Gastrocnemius medialis (tissue), 4 donors: Measurements from ENCODE around the gene ARMC3. TPM values are rescaled to one million over a fixed set of nuclear protein-coding genes. Genes with fewer than 3 reads are reported as not detected.

Source experiments
- ATAC-seq, 2 donors: fragments of 150-250 bp; one replicate each; pipeline ENCODE4 v1.9.1; 2016
- DNase-seq, 2 donors: peaks; one replicate each; pipeline ENCODE4 v3.0.0-alpha.2; 2019
- H3K27ac ChIP-seq, 4 donors: fragments of 200-600 bp; sonication (generic); 1 replicate in 1 of 4; 2 replicates in 3 of 4; pipeline ENCODE4 v1.5.1; 2016 to 2018; ENCODE audit warnings: mild to moderate bottlenecking in 2 of 4, moderate library complexity in 1 of 4
- H3K27me3 ChIP-seq, 3 donors: fragments of 200-600 bp; sonication (generic) in 2 of 3; 1 replicate in 1 of 3; 2 replicates in 2 of 3; pipeline versions ENCODE4 v1.5.1 to v1.6.0; 2016 to 2019; ENCODE audit warnings: mild to moderate bottlenecking in 1 of 3, moderate library complexity in 1 of 3
- H3K36me3 ChIP-seq, 2 donors: fragments of 200-600 bp; sonication (generic) in 1 of 2; one replicate each; pipeline ENCODE4 v1.5.1; 2017 to 2018
- H3K4me1 ChIP-seq, 2 donors: fragments of 200-600 bp; sonication (generic) in 1 of 2; one replicate each; pipeline ENCODE4 v1.5.1; 2016 to 2017; ENCODE audit warnings: mild to moderate bottlenecking in 2 of 2
- H3K4me3 ChIP-seq, 4 donors: fragments of 200-600 bp; sonication (generic) in 3 of 4; 1 replicate in 1 of 4; 2 replicates in 3 of 4; pipeline ENCODE4 v1.5.1; 2016 to 2019; ENCODE audit warnings: mild to moderate bottlenecking in 2 of 4
- H3K9me3 ChIP-seq, 3 donors: fragments of 200-600 bp; sonication (generic) in 2 of 3; 1 replicate in 1 of 3; 2 replicates in 2 of 3; pipeline ENCODE4 v1.5.1; 2016 to 2019
- POLR2A ChIP-seq, 2 donors: fragments of 450-650 bp; IDR thresholded peaks; one replicate each; pipeline ENCODE4 v1.6.1; 2017; ENCODE audit warnings: antibody characterized with exemption in 2 of 2, mild to moderate bottlenecking in 2 of 2, moderate library complexity in 2 of 2
- in situ Hi-C, 4 donors: fragments of 200-750 bp; cut with MboI; loops; one replicate each; pipeline versions ENCODE4 v1.15.0 to v1.8.0; 2017; ENCODE audit warnings: low sequenced_read_pairs in 4 of 4
- intact Hi-C: fragments of 100-400 bp; cut with DNase I; formaldehyde crosslinking; loops from one replicate; pipeline ENCODE4 v1.15.1; 2023; ENCODE audit warnings: low total_unique reads
- total RNA-seq, 4 donors: library from RNA; depleted of rRNA; stranded (reverse); fragments of >200 nt; gene quantifications; one replicate each; pipeline versions ENCODE4 v1.1.0 to v1.2.3, GENCODE V29; 2016
- TF ChIP-seq, protein P1 (sequence below), 5 experiments: fragments of 450-650 bp in 3 of 5; fragments of 200-600 bp in 2 of 5; sonication (generic) in 2 of 5; IDR thresholded peaks in 4 of 5; conservative IDR thresholded peaks in 1 of 5; 1 replicate in 4 of 5; 2 replicates in 1 of 5; pipeline ENCODE4 v1.5.1; 2016 to 2019; ENCODE audit warnings: antibody characterized with exemption in 5 of 5, mild to moderate bottlenecking in 3 of 5, moderate library complexity in 3 of 5

Gene ARMC3
- total RNA-seq, 4 donors from 2014 or later, result not detected

DNA sequence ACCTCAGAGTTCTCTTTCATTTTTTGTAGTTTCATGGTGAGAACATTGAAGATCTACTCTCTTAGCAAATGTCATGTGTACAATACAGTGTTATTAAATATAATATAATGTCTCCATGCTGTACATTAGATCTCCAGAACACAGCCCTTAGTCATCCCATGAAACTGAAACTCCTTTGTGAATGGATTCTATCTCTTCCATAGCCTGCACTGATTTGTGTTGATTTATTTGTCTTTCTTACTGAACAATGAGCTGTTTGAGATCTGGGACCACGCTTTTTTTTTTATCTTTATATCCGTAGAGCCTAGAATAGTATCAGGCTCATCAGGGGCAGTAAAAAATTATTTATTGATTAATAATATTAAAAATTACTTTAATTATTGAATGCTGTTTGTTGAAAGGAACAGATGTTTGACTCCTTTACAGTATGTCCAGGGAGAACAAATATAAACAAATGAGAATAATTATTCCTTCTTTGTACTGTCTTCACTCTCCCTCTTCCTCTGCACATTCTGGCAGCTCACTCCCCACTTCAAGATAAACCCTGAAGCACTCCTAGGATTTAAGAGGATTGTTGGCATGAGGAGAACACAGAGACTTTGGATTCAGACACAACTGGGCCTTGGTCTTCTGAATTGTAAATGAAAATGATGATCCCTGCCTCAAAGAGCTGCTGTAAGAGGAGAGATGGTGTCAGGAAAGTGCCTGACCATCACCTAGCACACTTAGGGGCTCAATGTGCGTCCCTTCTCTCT is 85.9 kb downstream of the ARMC3 start:
- intact Hi-C loops, result no loop called here

DNA sequence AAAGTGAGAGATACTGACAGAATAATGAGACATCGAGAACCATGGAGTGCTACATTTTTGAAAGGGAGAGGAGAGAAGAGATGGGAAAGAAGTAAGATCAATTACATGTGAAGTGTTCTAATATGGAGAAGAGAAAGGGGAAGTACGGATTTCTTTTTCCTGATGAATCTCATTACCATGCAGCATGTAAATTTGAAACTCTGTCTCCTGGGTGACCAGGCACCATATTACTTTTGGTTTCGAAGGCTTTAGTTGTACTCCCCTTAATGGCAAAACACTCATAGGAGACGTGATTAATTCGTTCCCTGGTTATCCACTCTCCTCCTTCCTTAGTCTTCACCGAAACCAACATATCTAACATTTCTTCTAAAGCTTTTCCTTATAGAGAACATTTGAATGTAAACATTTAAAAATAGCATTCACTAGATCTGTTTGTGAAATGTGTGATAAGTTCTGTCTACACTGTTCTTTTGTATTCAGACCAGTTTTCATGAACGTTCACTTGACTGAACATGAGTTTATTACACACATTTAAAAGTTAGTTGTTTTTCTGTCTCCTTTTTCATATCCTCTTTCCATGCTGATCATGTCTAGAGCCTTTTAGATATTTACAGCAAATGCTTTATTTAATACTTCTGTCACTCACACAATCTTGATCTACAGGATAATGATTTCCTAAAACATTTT is 87.3 kb downstream of the ARMC3 start:
- Histone ChIP-seq H3K9me3 (no peaks in the 10 kb centered on the region), H3K36me3 (no peaks in the 10 kb centered on the region), H3K27me3 (no peaks in the 10 kb centered on the region), H3K4me3 (no peak overlapping the region), H3K4me1 (no peaks in the 10 kb centered on the region), H3K27ac (no peak overlapping the region)
- in situ Hi-C loops, result no loop called here
- ATAC-seq, result no peak
- no peak for DNase-seq
- no peak for TF ChIP-seq POLR2A (IDR thresholded peaks at IDR 0.05)
- TF ChIP-seq, protein P1, sequence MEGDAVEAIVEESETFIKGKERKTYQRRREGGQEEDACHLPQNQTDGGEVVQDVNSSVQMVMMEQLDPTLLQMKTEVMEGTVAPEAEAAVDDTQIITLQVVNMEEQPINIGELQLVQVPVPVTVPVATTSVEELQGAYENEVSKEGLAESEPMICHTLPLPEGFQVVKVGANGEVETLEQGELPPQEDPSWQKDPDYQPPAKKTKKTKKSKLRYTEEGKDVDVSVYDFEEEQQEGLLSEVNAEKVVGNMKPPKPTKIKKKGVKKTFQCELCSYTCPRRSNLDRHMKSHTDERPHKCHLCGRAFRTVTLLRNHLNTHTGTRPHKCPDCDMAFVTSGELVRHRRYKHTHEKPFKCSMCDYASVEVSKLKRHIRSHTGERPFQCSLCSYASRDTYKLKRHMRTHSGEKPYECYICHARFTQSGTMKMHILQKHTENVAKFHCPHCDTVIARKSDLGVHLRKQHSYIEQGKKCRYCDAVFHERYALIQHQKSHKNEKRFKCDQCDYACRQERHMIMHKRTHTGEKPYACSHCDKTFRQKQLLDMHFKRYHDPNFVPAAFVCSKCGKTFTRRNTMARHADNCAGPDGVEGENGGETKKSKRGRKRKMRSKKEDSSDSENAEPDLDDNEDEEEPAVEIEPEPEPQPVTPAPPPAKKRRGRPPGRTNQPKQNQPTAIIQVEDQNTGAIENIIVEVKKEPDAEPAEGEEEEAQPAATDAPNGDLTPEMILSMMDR (IDR thresholded peaks at IDR 0.05 in 4 of 5, conservative IDR thresholded peaks at IDR 0.05 in 1 of 5), result no peak
- intact Hi-C loops, result no loop called here

More for the DNA sequence above, 85.9 kb downstream of the ARMC3 start:
- TF ChIP-seq POLR2A (IDR thresholded peaks at IDR 0.05), result no peak
- Histone ChIP-seq H3K36me3 (no peaks in the 10 kb centered on the region), H3K9me3 (no peaks in the 10 kb centered on the region), H3K27me3 (no peaks in the 10 kb centered on the region), H3K27ac (no peak overlapping the region), H3K4me1 (no peaks in the 10 kb centered on the region), H3K4me3 (no peak overlapping the region)
- no peak for DNase-seq
- ATAC-seq, result no peak
- in situ Hi-C loops, result no loop called here

DNA sequence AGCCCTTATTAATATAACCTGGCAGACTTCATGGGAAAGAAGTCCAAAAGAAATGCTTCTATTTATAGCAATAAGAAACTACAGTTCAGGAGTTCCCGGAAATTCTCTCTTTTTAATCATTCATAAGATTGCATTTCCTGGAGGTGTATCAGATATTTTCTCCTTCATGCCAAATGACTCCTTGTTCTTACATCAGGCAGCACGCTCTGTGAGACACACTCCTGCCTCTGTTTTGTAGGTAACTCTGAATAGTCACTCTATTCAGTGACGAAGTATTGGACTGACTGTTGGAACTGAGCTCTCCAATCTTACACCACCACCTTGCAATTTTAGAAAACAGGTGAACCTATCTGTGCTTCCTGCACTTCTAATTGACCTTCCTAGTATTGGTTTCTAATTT is 88.8 kb downstream of the ARMC3 start:
- H3K4me3 ChIP-seq, result no peak overlapping the region
- H3K27ac ChIP-seq, result no peak overlapping the region
- TF ChIP-seq, protein P1 (IDR thresholded peaks at IDR 0.05 in 4 of 5, conservative IDR thresholded peaks at IDR 0.05 in 1 of 5), result no peak
- H3K4me1 ChIP-seq, result no peaks in the 10 kb centered on the region
- in situ Hi-C loops, result no loop called here
- DNase-seq (no peak), ATAC-seq (no peak)
- no peaks in the 10 kb centered on the region for H3K27me3 ChIP-seq
- intact Hi-C loops, result no loop called here
- no peaks in the 10 kb centered on the region for H3K9me3 ChIP-seq
- H3K36me3 ChIP-seq, result no peaks in the 10 kb centered on the region

DNA sequence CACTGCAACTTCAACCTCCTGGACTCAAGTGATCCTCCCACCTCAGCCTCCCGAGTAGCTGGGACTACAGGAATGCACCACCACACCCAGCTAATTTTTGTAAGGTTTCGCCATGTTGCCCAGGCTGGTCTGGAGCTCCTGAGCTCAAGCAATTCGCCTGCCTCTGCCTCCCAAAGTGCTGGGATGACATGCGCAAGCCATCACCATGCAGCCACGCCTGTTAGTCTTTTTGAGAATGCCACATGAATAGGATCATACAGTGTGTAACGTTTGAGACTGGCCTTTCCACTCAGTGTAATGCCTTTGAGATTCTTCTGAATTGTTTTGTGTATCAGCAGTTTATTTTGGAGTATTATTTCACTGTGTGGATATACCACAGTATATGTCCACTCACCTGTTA is 91.8 kb downstream of the ARMC3 start:
- TF ChIP-seq, protein P1 (IDR thresholded peaks at IDR 0.05 in 4 of 5, conservative IDR thresholded peaks at IDR 0.05 in 1 of 5), result no peak
- ATAC-seq, result no peak
- no peaks in the 10 kb centered on the region for H3K36me3 ChIP-seq
- H3K27me3 ChIP-seq, result no peaks in the 10 kb centered on the region
- intact Hi-C loops, result no loop called here
- H3K4me3 ChIP-seq, result no peak overlapping the region
- H3K9me3 ChIP-seq, result no peaks in the 10 kb centered on the region
- H3K27ac ChIP-seq, result no peak overlapping the region
- in situ Hi-C loops, result no loop called here
- no peak for DNase-seq
- H3K4me1 ChIP-seq, result no peaks in the 10 kb centered on the region

DNA sequence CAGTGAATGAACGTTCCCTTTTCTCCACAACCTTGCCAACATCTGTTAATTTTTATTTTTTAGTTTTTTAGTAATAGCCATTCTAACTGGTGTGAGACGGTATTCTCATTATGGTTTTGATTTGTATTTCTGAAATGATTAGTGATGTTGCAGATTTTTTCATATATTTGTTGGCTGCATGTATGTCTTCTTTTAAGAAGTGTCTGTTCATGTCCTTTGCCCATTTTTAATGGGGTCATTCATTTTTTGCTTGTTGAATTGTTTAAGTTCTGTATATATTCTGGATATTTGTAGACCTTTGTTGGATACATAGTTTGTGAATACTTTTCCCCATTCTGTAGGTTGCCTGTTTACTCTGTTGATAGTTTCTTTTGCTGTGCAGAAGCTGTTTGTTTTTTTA is 93.6 kb downstream of the ARMC3 start:
- Histone ChIP-seq H3K36me3 (no peaks in the 10 kb centered on the region), H3K27ac (no peak overlapping the region), H3K4me1 (no peaks in the 10 kb centered on the region), H3K27me3 (no peaks in the 10 kb centered on the region), H3K4me3 (no peak overlapping the region), H3K9me3 (no peaks in the 10 kb centered on the region)
- TF ChIP-seq POLR2A (IDR thresholded peaks at IDR 0.05), result no peak
- intact Hi-C loops, result no loop called here
- ATAC-seq, result no peak
- no peak for DNase-seq
- in situ Hi-C loops, result no loop called here
